T-helper 1 cell treated with Interleukin-12 subunit alpha and Interleukin-12 subunit beta and Interleukin-4 antibody, amounts not matched to agents 30 μg/mL and 1 μg/mL, for 36 hours (primary cell): ENCODE measurements around the gene ATP11C.

Experiments used
- H3K27ac Mint-ChIP-seq: one replicate; pipeline ENCODE4 v1.8.0; 2021; ENCODE audit warnings: mild to moderate bottlenecking, mixed read lengths
- H3K27me3 Mint-ChIP-seq: one replicate; pipeline ENCODE4 v1.8.0; 2021; ENCODE audit warnings: low read depth, mixed read lengths
- H3K36me3 Mint-ChIP-seq: one replicate; pipeline ENCODE4 v1.8.0; 2021; ENCODE audit warnings: low read depth, mixed read lengths
- H3K4me1 Mint-ChIP-seq: one replicate; pipeline ENCODE4 v1.8.0; 2021; ENCODE audit warnings: low read depth, mixed read lengths
- H3K4me3 Mint-ChIP-seq: one replicate; pipeline ENCODE4 v1.8.0; 2021; ENCODE audit warnings: mild to moderate bottlenecking, moderate library complexity, mixed read lengths
- H3K9me3 Mint-ChIP-seq: one replicate; pipeline ENCODE4 v1.8.0; 2021; ENCODE audit warnings: mixed read lengths

The ATP11C gene

DNA sequence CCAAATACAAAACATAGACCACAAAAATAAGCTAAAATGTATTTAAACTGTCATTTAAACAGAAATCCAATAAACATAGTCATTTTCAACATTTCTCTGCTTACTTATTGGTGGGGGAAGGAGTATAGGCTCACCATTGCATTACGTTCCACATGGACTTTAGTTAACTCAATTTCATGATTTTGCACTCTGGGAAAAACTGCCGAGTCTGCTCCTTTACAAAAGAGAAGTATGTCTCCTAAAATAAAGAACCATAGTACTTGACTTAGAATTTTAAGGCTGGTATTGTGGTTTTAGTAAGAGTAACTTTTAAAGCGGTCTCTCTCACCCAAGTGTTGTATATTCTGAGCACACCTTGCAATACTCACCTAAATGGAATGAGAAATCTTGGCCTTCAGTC, 149.8 kb downstream of the ATP11C start:
- no peak overlapping the region for H3K27ac Mint-ChIP-seq
- H3K36me3 Mint-ChIP-seq = peaks cover 31% of the 10 kb centered on the region
- H3K27me3 Mint-ChIP-seq = no peaks in the 10 kb centered on the region
- H3K4me3 Mint-ChIP-seq = no peak overlapping the region
- H3K9me3 Mint-ChIP-seq = no peaks in the 10 kb centered on the region
- peaks cover 6% of the 10 kb centered on the region for H3K4me1 Mint-ChIP-seq

DNA sequence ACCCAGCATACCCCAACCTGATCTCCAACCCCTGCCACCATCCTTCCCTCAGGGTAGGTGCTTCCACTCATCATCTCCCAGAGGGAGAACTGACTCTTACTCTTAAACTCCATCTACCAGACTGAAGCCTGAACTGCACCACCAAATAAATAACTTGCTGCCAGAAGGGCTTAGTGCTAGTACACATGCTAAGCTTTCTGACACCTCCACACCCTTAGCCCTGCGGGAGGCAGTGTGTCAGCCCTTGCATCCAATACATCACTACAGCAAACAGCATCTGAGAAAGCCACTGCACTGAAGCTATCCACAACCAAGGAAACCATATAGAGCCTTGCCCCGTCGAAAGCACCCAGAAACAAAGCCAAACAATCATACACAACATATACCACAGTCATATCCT, 156.3 kb downstream of the ATP11C start:
- Mint-ChIP-seq H3K27ac (no peak overlapping the region), H3K27me3 (no peaks in the 10 kb centered on the region), H3K9me3 (peaks cover 7% of the 10 kb centered on the region), H3K4me3 (no peak overlapping the region), H3K36me3 (peaks cover 44% of the 10 kb centered on the region), H3K4me1 (no peaks in the 10 kb centered on the region)

DNA sequence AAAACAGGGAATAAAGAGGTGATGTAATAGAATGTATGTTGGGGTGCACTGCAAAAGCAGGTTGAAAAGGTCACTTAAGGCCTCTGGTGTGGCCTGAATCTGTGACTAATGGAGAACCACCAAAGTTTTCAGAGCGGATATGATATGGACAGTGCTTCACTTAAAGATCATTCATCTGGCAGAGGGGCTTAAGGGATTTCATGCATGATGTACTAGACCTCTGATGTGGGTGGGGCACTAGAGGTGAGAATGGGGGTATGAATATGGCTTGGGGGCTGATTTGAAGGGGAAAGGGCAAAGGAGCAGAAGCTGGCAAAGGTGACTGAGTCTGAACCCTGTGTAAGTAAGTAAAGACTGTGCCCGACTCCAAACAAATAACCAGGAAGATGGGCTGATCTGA, 162.5 kb downstream of the ATP11C start:
- Mint-ChIP-seq H3K4me1 (peaks cover 4% of the 10 kb centered on the region), H3K9me3 (peaks cover 13% of the 10 kb centered on the region), H3K27ac (no peak overlapping the region), H3K36me3 (peaks cover 36% of the 10 kb centered on the region), H3K27me3 (no peaks in the 10 kb centered on the region), H3K4me3 (no peak overlapping the region)

DNA sequence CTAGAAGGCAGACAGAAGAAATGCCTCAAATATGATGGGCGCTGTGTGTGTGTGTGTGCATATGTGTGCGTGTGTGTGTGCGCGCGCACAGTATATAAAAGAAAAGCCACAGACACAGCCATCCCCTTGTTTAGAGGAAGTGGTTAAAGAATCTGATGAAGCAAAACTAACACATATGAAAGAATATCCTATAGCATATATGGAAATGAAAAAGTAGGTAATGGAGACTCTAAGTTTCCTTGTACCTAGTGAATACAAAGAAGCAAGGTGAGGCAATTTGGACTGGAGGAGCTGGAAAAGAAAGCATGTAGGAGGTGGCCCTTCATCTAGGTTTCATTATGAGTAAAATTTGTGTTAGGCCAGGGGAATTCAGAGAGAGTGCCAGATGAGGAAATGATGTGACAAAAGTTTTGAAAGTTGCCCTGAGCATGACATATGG, 166.3 kb downstream of the ATP11C start:
- no peaks in the 10 kb centered on the region for H3K27me3 Mint-ChIP-seq
- H3K9me3 Mint-ChIP-seq = peaks cover 6% of the 10 kb centered on the region
- no peak overlapping the region for H3K27ac Mint-ChIP-seq
- peaks cover 7% of the 10 kb centered on the region for H3K4me1 Mint-ChIP-seq
- peaks cover 16% of the 10 kb centered on the region for H3K36me3 Mint-ChIP-seq
- no peak overlapping the region for H3K4me3 Mint-ChIP-seq

DNA sequence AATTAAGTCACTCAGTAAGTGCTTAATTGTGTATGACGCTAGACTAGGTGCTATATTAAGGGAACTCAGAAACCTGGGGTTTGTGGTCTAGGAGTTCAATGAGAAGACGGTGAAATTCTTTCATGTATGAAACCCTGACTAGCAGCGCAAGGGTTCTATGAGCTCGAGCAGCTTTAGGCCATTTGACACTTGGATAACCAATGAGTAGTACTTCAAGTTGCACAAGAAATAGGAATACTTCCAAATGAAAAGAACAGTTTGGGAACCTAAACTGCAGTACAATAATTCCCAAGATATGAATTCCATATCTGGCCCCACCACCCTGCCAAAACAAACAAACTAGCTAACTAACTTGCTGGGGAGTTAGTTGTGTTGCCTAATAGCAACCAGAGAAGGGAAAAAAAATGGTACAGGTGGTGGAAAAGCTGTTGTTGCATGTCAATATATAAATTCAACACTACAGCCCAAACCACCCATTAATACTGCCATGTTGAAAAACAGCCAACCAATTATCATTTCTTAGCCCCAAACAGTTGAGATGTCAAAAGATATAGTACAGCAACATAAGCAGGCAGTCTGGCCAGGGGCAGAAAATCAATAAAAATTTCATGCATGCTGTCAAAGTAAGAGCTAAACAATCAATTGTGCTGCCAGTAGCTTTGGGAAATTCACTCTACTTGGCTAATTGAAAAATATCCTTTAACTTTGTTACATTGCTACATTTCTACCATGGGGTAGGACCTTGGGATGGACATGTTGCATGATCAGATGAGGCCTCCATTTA, 170.3 kb downstream of the ATP11C start:
- no peak overlapping the region for H3K4me3 Mint-ChIP-seq
- H3K27ac Mint-ChIP-seq = no peak overlapping the region
- H3K9me3 Mint-ChIP-seq = no peaks in the 10 kb centered on the region
- peaks cover 3% of the 10 kb centered on the region for H3K36me3 Mint-ChIP-seq
- H3K27me3 Mint-ChIP-seq = no peaks in the 10 kb centered on the region
- peaks cover 3% of the 10 kb centered on the region for H3K4me1 Mint-ChIP-seq

DNA sequence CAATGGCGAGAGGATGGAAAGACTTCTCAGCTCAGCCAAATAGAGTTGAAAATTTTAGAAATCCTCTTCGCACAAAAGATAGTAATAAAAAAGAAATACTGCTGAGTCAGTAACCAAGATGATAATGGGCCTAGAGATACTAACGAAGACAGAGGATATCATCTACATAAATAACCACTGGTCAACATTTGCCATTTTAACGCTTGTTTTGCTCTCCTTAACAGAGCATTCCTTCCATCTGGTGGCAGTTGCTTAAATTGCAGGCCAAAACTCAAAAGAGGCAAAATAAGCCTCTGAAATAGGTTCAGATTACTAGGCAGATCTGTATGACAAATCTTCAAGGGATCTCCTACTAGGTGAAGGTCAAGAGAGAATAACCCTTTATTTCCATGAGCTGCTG, 173.2 kb downstream of the ATP11C start:
- Mint-ChIP-seq H3K27ac (no peak overlapping the region), H3K36me3 (peaks cover 19% of the 10 kb centered on the region), H3K9me3 (peaks cover 10% of the 10 kb centered on the region), H3K27me3 (no peaks in the 10 kb centered on the region), H3K4me3 (no peak overlapping the region), H3K4me1 (peaks cover 3% of the 10 kb centered on the region)

DNA sequence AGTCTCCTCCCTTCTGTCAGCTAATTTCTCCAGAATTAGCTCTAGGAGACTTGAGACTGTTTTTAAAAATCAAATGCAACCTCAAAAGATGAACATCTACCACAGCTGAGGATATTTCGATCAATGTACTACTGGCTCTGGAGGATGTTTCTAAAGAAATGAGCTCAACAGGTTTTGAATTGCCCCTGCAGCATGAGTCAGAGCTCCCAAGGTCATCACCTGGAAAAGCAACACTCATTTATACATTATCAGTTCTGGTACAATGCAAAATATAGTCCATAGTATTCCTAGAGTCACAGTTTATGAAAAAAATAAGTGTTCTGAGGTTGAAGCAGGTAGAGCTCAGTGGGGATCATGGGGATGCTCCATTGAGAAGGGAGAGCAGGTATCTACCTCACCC, 174.0 kb downstream of the ATP11C start:
- peaks cover 18% of the 10 kb centered on the region for H3K9me3 Mint-ChIP-seq
- peaks cover 26% of the 10 kb centered on the region for H3K36me3 Mint-ChIP-seq
- no peak overlapping the region for H3K4me3 Mint-ChIP-seq
- H3K27me3 Mint-ChIP-seq = no peaks in the 10 kb centered on the region
- H3K4me1 Mint-ChIP-seq = no peaks in the 10 kb centered on the region
- H3K27ac Mint-ChIP-seq = no peak overlapping the region

DNA sequence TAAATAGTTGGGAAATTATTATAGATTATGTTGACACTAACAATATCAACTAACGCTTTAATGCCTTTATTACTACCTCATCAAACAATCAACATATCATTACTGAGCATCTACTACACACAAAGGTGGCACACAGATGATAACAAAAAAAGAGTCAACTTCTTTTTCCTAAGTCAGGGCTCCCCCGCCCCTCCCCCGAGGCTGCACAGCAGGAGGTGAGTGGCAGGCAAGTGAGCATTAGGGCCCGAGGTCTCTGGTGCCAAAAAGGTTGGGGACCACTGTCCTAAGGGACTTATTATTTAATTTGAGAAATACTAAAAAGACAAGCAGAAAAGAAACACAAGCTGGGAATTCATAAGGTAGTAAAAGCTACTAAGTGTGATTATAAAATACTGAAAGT, 174.6 kb downstream of the ATP11C start:
- H3K27me3 Mint-ChIP-seq = no peaks in the 10 kb centered on the region
- no peak overlapping the region for H3K4me3 Mint-ChIP-seq
- H3K9me3 Mint-ChIP-seq = peaks cover 22% of the 10 kb centered on the region
- no peaks in the 10 kb centered on the region for H3K4me1 Mint-ChIP-seq
- H3K27ac Mint-ChIP-seq = no peak overlapping the region
- H3K36me3 Mint-ChIP-seq = peaks cover 27% of the 10 kb centered on the region

DNA sequence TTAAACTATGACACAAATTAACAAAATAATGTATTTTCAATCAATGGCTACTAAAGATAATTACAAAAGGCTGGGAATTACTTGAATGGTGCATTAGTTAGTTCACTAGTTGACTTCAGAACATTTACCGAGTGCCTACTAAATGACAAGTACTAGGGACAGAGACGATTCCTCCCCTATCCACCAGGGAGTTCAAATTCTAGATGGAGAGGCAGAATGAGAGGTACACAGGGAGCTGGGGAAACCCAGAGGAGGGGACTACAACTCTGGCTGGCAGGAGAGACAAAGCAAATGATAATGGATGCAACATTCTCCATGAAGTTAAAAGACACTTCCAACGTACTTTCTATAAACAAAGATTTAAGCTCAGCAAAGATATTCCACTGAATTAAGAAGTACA, 181.8 kb downstream of the ATP11C start:
- peaks cover 2% of the 10 kb centered on the region for H3K4me1 Mint-ChIP-seq
- peaks cover 40% of the 10 kb centered on the region for H3K36me3 Mint-ChIP-seq
- no peak overlapping the region for H3K27ac Mint-ChIP-seq
- no peak overlapping the region for H3K4me3 Mint-ChIP-seq
- H3K9me3 Mint-ChIP-seq = peaks cover 24% of the 10 kb centered on the region
- H3K27me3 Mint-ChIP-seq = no peaks in the 10 kb centered on the region

DNA sequence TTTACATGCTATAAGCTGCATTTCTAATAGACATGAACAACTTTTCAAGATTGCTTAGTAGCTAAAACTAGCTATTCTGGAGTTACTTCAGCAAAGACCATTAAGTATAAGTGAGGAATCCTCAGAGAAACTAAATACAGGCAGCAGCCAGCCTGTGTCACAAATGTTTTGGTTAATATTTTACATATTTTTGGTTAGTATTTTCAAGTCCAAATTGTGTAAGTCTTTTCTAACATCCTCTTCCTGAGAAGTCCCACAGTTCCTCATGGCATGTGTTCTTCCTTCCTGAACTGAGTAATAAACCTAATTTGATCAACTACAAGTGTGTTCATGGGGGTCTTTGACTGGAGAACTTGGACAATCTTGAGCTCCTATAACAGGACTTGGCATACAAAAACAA, 182.5 kb downstream of the ATP11C start:
- H3K27me3 Mint-ChIP-seq = no peaks in the 10 kb centered on the region
- H3K9me3 Mint-ChIP-seq = peaks cover 22% of the 10 kb centered on the region
- H3K36me3 Mint-ChIP-seq = peaks cover 34% of the 10 kb centered on the region
- H3K27ac Mint-ChIP-seq = no peak overlapping the region
- H3K4me3 Mint-ChIP-seq = no peak overlapping the region
- peaks cover 2% of the 10 kb centered on the region for H3K4me1 Mint-ChIP-seq

DNA sequence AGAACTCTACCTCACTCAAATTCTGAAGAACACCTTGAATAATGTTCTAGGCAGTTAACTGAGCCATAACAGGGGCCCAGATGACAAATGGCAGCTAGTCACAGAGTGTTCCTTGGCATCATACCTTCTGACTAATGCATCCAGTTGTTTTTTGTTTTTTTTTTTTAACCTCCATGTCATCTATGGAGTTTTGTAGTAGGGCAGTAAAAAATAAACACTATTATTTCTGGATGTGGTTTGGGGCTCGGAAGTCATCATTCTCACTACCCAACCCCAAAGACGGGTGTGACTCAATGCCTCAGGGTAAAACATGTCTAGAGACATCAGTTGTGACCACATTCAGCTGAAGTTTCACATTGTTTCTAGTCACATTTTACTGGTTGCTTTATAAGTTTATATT, 193.7 kb downstream of the ATP11C start:
- Mint-ChIP-seq H3K9me3 (no peaks in the 10 kb centered on the region), H3K4me1 (peaks cover 21% of the 10 kb centered on the region), H3K4me3 (peak overlapping the region; percentile 50), H3K36me3 (peaks cover 13% of the 10 kb centered on the region), H3K27ac (peak overlapping the region; percentile 59), H3K27me3 (no peaks in the 10 kb centered on the region)

DNA sequence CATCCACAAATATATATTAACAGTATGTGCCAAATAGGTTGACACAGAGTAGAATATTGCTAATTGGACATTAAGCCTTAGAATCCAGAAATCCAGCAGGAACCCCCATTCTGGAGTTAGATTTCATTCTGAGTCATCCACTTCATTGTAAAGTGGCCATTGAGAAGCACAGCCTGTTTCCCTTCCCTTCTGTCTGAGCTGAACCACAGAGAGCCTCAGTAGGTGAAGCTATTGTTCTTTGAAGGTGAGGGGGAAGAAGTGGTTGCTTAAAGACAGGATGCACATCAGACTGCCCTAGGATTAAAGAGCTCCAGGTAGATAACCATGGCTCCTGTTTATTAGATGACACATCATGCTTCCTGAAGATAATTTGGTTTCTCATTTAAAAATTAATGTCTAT, 194.3 kb downstream of the ATP11C start:
- Mint-ChIP-seq H3K4me3 (no peak overlapping the region), H3K27me3 (no peaks in the 10 kb centered on the region)

DNA sequence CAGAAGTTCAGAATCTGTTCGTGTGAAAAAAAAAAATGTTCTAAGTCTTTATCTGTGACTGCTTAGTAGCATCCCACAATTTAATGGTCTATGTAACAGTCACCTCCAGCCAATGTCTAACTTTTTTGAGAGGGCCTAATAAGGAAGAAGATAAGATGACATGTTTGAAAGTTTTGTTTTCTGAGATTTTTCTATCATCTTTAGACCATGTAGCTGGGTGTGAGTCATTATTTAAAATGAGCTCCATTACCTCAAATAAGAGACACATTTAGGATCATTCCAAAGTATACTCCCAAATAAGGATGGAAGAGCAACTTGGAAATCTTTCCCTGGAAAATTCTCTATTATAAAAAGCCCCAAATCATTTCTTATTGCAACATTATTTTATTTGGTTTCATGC, 196.7 kb downstream of the ATP11C start:
- H3K27ac Mint-ChIP-seq = no peak overlapping the region
- no peak overlapping the region for H3K4me3 Mint-ChIP-seq
- peaks cover 22% of the 10 kb centered on the region for H3K4me1 Mint-ChIP-seq
- no peaks in the 10 kb centered on the region for H3K27me3 Mint-ChIP-seq
- peaks cover 3% of the 10 kb centered on the region for H3K9me3 Mint-ChIP-seq
- peaks cover 13% of the 10 kb centered on the region for H3K36me3 Mint-ChIP-seq

More for the DNA sequence above, 194.3 kb downstream of the ATP11C start:
- H3K27ac Mint-ChIP-seq = peak overlapping the region; percentile 59
- H3K9me3 Mint-ChIP-seq = no peaks in the 10 kb centered on the region
- peaks cover 21% of the 10 kb centered on the region for H3K4me1 Mint-ChIP-seq
- H3K36me3 Mint-ChIP-seq = peaks cover 13% of the 10 kb centered on the region

DNA sequence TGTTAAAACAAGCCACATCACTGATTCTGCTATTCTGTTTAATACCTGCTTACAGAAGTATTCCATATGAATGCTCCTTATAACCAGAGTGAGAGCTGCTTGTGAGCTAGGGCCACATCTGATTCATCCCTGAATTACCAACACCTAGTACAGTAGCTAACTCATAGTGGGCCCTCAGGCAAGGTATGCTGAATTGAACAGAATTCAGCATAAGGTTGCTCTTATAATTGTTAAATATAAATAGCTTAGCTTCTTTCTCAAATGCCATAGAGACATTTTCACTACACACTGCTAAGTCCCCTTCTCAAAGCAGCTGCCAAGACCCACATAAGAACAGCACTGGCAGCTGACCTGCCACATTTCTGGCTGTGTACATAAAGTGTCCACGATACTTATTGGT, 197.9 kb downstream of the ATP11C start:
- H3K36me3 Mint-ChIP-seq = peaks cover 7% of the 10 kb centered on the region
- H3K9me3 Mint-ChIP-seq = peaks cover 3% of the 10 kb centered on the region
- H3K4me3 Mint-ChIP-seq = no peak overlapping the region
- no peak overlapping the region for H3K27ac Mint-ChIP-seq
- H3K4me1 Mint-ChIP-seq = peaks cover 15% of the 10 kb centered on the region
- H3K27me3 Mint-ChIP-seq = no peaks in the 10 kb centered on the region

DNA sequence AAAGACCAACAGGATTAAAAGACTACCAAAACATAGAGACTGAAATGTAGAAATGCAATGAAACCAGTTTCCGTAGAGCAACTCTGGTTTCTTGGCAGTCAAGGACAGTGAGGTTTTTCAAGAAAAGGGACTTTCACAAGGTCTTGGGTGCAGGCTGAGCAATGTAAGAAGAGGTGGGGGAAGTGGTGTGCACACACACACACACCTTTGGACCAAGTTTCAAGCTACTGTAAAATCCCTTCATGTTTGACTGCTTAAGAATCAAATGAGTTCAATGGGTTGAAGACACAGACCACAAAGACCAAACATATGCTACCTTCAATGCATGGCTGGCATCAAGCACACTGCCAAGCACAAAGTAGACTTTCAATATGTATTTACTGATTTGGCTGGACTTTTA, 207.1 kb downstream of the ATP11C start:
- no peaks in the 10 kb centered on the region for H3K9me3 Mint-ChIP-seq

More for the DNA sequence above, 207.1 kb downstream of the ATP11C start:
- no peak overlapping the region for H3K27ac Mint-ChIP-seq
- H3K36me3 Mint-ChIP-seq = peaks cover 3% of the 10 kb centered on the region
- no peaks in the 10 kb centered on the region for H3K27me3 Mint-ChIP-seq
- H3K4me3 Mint-ChIP-seq = no peak overlapping the region
- H3K4me1 Mint-ChIP-seq = peaks cover 13% of the 10 kb centered on the region
